HEK293T (cell line): ENCODE results near the gene LY6G5B.

ENCODE experiments used
- ARNT ChIP-seq: fragments of 450-650 bp; IDR thresholded peaks from 2 replicates; pipeline ENCODE4 v1.6.1; 2017; ENCODE audit warnings: mild to moderate bottlenecking
- BHLHE40 ChIP-seq: fragments of 450-650 bp; IDR thresholded peaks from 2 replicates; pipeline ENCODE4 v1.6.1; 2016; ENCODE audit warnings: mild to moderate bottlenecking, moderate library complexity, borderline replicate concordance
- CTBP1 ChIP-seq: fragments of 450-650 bp; IDR thresholded peaks from 2 replicates; pipeline ENCODE4 v1.6.1; 2016; ENCODE audit warnings: borderline replicate concordance
- FOXA1 ChIP-seq: fragments of 450-650 bp; IDR thresholded peaks from 2 replicates; pipeline ENCODE4 v1.6.1; 2016; ENCODE audit warnings: mild to moderate bottlenecking
- FOXK2 ChIP-seq: fragments of 450-650 bp; IDR thresholded peaks from 2 replicates; pipeline ENCODE4 v1.6.1; 2016; ENCODE audit warnings: mild to moderate bottlenecking
- NFRKB ChIP-seq: fragments of 450-650 bp; IDR thresholded peaks from 2 replicates; pipeline ENCODE4 v1.6.1; 2016; ENCODE audit warnings: mild to moderate bottlenecking, moderate library complexity
- SP1 ChIP-seq: fragments of 450-650 bp; IDR thresholded peaks from 2 replicates; pipeline ENCODE4 v1.6.1; 2017
- SUZ12 ChIP-seq: fragments of 450-650 bp; IDR thresholded peaks from 2 replicates; pipeline ENCODE4 v1.6.1; 2016; ENCODE audit warnings: mild to moderate bottlenecking
- TARDBP ChIP-seq: fragments of 450-650 bp; IDR thresholded peaks from 2 replicates; pipeline ENCODE4 v1.6.1; 2016
- ZNF384 ChIP-seq: fragments of 450-650 bp; IDR thresholded peaks from 2 replicates; pipeline ENCODE4 v1.6.1; 2016

GRCh38 chr6:31665501-31666336 lies 4.1 kb upstream of the LY6G5B start, which contains the start of gene CSNK2B:
- TF ChIP-seq TARDBP (no peak), ARNT (0 out of 2 replicates have a peak, but pooled peaks have one; percentile 29), FOXA1 (no peak), FOXK2 (no peak), SP1 (no peak), SUZ12 (no peak), BHLHE40 (no peak), CTBP1 (no peak), ZNF384 (no peak), NFRKB (no peak)
